ENCODE data around the gene DNAH17. TPM values are rescaled to one million over a fixed set of nuclear protein-coding genes. Genes with fewer than 3 reads are reported as not detected.

DNAH17 gene
- total RNA-seq, 1 experiment from 2014 or later = 0.18 TPM

GRCh38 chr17:78374631-78375274 is 202.4 kb downstream of the DNAH17 start:
- ChIA-PET POLR2A (no interaction called here), CTCF (interaction anchor here (1.4 kb wide), 1 partner anchor 47 kb away, joined by 4 read pairs; no protein-coding TSS in a partner anchor)
- Histone ChIP-seq H3K27ac (ENCODE audit: low read length) (peak overlapping the region; percentile 63), H3K36me3 (ENCODE audit: control insufficient read depth, insufficient read depth, low read length) (peaks cover 3% of the 10 kb centered on the region; the same call in 1 of the 2 replicates), H3K4me1 (ENCODE audit: control insufficient read depth, insufficient read depth, low read length) (peaks cover 26% of the 10 kb centered on the region), H3K9me3 (ENCODE audit: control insufficient read depth, insufficient read depth, low read depth, low read length) (no peaks in the 10 kb centered on the region), H3K4me3 (ENCODE audit: low read depth in 2 of 2, low read length in 2 of 2) (no peak overlapping the region), H3K27me3 (ENCODE audit: control insufficient read depth, insufficient read depth, low read length) (no peaks in the 10 kb centered on the region)
- no peak for TF ChIP-seq TCF7L2 (IDR thresholded peaks at IDR 0.05; ENCODE audit: low read depth, low read length)
- TF ChIP-seq, protein P1, sequence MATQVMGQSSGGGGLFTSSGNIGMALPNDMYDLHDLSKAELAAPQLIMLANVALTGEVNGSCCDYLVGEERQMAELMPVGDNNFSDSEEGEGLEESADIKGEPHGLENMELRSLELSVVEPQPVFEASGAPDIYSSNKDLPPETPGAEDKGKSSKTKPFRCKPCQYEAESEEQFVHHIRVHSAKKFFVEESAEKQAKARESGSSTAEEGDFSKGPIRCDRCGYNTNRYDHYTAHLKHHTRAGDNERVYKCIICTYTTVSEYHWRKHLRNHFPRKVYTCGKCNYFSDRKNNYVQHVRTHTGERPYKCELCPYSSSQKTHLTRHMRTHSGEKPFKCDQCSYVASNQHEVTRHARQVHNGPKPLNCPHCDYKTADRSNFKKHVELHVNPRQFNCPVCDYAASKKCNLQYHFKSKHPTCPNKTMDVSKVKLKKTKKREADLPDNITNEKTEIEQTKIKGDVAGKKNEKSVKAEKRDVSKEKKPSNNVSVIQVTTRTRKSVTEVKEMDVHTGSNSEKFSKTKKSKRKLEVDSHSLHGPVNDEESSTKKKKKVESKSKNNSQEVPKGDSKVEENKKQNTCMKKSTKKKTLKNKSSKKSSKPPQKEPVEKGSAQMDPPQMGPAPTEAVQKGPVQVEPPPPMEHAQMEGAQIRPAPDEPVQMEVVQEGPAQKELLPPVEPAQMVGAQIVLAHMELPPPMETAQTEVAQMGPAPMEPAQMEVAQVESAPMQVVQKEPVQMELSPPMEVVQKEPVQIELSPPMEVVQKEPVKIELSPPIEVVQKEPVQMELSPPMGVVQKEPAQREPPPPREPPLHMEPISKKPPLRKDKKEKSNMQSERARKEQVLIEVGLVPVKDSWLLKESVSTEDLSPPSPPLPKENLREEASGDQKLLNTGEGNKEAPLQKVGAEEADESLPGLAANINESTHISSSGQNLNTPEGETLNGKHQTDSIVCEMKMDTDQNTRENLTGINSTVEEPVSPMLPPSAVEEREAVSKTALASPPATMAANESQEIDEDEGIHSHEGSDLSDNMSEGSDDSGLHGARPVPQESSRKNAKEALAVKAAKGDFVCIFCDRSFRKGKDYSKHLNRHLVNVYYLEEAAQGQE (IDR thresholded peaks at IDR 0.05; ENCODE audit: insufficient read depth in 1 of 2, low read depth in 2 of 2, low read length in 1 of 2) = no peak
- TF ChIP-seq CTCF (IDR thresholded peaks at IDR 0.05) = no peak
- no peak for TF ChIP-seq SIN3A (IDR thresholded peaks at IDR 0.05; ENCODE audit: borderline replicate concordance, insufficient read depth, low read depth, low read length)
- TF ChIP-seq POLR2AphosphoS5 (IDR thresholded peaks at IDR 0.05; ENCODE audit: low read depth, low read length) = no peak
- ATAC-seq (no peak), DNase-seq (ENCODE audit: low read depth, low spot score) (no peak)
- intact Hi-C loops (cut with micrococcal nuclease; ENCODE audit: unreplicated experiment) (no loop called here), in situ Hi-C loops (cut with HindIII; ENCODE audit: low pct_unique_long_range_greater_than_20kb, low sequenced_read_pairs) (no loop called here)
- BruUV-seq (replicated peaks) = no TSS peak

DNA sequence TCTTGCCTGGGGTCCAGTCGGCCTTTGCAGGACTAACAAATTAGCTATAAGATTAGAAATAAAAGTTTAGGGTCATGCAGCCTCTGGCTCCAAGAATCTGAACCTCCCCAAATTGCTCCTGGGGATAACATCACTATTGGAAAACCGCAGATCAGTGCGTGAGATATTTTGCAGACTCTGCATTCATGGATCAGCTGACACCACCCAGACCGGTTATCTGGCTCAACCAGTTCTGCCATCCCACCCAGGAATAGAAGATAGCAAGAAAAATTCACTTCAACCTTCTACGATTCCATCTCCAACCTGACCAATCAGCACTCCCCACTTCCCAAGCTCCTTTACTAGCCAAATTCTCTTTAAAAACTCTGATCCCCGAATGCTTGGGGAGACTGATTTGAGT is 203.0 kb downstream of the DNAH17 start:
- H3K4me1 ChIP-seq (ENCODE audit: control insufficient read depth, insufficient read depth, low read length) = peaks cover 30% of the 10 kb centered on the region

More for the DNA sequence above, 203.0 kb downstream of the DNAH17 start:
- BruUV-seq (replicated peaks) = no TSS peak
- no peak overlapping the region for H3K27ac ChIP-seq (ENCODE audit: low read length)
- H3K27me3 ChIP-seq (ENCODE audit: control insufficient read depth, insufficient read depth, low read length) = no peaks in the 10 kb centered on the region
- no peaks in the 10 kb centered on the region for H3K9me3 ChIP-seq (ENCODE audit: control insufficient read depth, insufficient read depth, low read depth, low read length)
- DNase-seq (ENCODE audit: low read depth, low spot score) = no peak
- intact Hi-C loops (cut with micrococcal nuclease; ENCODE audit: unreplicated experiment) (no loop called here), in situ Hi-C loops (cut with HindIII; ENCODE audit: low pct_unique_long_range_greater_than_20kb, low sequenced_read_pairs) (no loop called here)
- TF ChIP-seq, protein P1 (IDR thresholded peaks at IDR 0.05; ENCODE audit: insufficient read depth in 1 of 2, low read depth in 2 of 2, low read length in 1 of 2) = no peak
- TF ChIP-seq SIN3A (IDR thresholded peaks at IDR 0.05; ENCODE audit: borderline replicate concordance, insufficient read depth, low read depth, low read length) (no peak), CTCF (IDR thresholded peaks at IDR 0.05) (no peak), POLR2AphosphoS5 (IDR thresholded peaks at IDR 0.05; ENCODE audit: low read depth, low read length) (no peak), TCF7L2 (IDR thresholded peaks at IDR 0.05; ENCODE audit: low read depth, low read length) (no peak)
- H3K4me3 ChIP-seq (ENCODE audit: low read depth in 2 of 2, low read length in 2 of 2) = no peak overlapping the region
- ChIA-PET CTCF (no interaction called here), POLR2A (no interaction called here)
- peaks cover 3% of the 10 kb centered on the region; the same call in 1 of the 2 replicates for H3K36me3 ChIP-seq (ENCODE audit: control insufficient read depth, insufficient read depth, low read length)
- no peak for ATAC-seq
